Body of pancreas (tissue), 4 donors: ENCODE measurements around the gene ZNF638.

Source experiments
- POLR2A ChIP-seq, 3 donors: fragments of 450-650 bp; IDR thresholded peaks; one replicate each; pipeline ENCODE4 v1.6.1; 2016; ENCODE audit warnings: antibody characterized with exemption in 3 of 3, mild to moderate bottlenecking in 2 of 3
- TF ChIP-seq, protein P1 (sequence below), 7 experiments: fragments of 450-650 bp in 4 of 7; fragments of 200-600 bp in 3 of 7; sonication (generic) in 3 of 7; IDR thresholded peaks; one replicate each; pipeline ENCODE4 v1.5.1; 2016 to 2019; ENCODE audit warnings: antibody characterized with exemption in 7 of 7

DNA sequence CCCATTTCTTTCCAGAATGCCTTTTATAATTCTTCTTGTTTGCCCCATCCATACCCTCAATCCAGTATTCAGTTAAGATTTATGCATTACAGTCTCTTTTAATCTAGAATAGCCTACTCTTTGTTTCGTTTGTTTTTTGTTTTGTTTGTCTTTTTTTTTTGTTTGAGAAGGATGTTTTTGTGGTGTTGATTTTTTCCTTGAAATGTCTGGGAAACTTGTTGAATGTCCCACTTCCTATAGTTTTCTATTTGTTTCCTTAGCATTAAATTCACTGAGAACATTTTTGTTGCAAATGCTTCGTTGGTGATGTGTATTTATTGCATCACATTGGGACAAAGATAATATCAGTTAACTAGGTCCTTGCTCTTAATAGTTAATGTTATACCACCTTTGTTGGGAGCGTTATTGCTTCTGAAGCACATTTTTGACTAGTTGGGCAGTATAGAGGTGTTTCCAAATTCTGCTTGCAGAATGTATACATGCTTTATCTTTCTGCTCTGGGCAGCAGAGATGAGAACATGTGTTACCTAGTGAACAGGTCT is 28.9 kb downstream of the ZNF638 start:
- TF ChIP-seq, protein P1, sequence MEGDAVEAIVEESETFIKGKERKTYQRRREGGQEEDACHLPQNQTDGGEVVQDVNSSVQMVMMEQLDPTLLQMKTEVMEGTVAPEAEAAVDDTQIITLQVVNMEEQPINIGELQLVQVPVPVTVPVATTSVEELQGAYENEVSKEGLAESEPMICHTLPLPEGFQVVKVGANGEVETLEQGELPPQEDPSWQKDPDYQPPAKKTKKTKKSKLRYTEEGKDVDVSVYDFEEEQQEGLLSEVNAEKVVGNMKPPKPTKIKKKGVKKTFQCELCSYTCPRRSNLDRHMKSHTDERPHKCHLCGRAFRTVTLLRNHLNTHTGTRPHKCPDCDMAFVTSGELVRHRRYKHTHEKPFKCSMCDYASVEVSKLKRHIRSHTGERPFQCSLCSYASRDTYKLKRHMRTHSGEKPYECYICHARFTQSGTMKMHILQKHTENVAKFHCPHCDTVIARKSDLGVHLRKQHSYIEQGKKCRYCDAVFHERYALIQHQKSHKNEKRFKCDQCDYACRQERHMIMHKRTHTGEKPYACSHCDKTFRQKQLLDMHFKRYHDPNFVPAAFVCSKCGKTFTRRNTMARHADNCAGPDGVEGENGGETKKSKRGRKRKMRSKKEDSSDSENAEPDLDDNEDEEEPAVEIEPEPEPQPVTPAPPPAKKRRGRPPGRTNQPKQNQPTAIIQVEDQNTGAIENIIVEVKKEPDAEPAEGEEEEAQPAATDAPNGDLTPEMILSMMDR (IDR thresholded peaks at IDR 0.05) = no peak
- TF ChIP-seq POLR2A (IDR thresholded peaks at IDR 0.05) = no peak
